HG03442 (cell line): ENCODE measurements around the gene KCNA4.
"Not testable (repeated sequence)": the region's sequence is repeated elsewhere in the genome, so short reads cannot be mapped to it uniquely, and the experiment has no call there.

Source experiments
- ATAC-seq: cut with Tn5 transposase; IDR thresholded peaks from one replicate; pipeline ENCODE4 v1.9.1; 2021; ENCODE audit warnings: mild to moderate bottlenecking, moderate library complexity; ENCODE audit not compliant: unreplicated experiment

KCNA4 gene

DNA sequence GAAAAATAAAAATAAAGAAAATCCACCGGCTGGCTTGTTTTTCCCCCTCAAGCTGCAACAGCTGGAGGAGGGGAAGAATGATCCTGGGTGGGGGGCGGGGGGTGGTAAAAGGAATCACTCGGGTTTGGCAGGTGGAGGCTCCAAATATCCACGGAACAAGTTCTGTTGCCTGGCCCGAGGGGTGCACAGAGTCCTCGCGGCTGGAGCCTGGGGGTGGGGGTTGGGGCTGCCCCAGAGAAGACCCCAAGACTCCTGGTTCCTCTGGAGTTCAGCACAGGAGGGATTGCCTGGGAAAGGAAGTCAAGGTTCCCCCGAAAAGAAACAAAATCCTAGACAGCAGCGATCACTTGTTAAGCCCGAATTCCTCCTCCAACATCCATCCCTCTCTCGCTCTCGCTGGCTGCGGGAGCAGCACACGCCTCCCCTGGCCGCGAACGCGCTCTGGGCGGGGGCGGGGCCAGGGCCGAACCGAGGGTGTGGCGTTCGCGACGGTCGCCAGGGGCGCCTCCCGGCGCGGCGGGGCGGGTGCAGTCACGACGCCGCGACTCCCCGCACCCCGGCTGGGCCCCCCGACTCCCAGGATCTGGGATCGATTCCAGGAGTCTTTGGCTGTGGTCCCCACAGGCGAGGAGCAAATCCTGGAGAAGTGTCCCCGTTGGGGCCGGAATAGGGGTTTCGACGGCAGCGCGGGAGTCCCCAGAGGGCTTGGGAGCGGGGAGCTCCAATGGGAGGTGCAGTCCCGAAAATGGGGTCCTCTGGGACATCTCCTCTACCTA, at the start of gene KCNA4:
KCNA4 (minus strand) TSS at position 443 of the 776 bp plus-strand sequence. CDS start 4,352 bp downstream, outside the sequence.
- ATAC-seq: no peak

GRCh38 chr11:30062103-30062502, 45.3 kb upstream of the KCNA4 start:
- no peak for ATAC-seq

DNA sequence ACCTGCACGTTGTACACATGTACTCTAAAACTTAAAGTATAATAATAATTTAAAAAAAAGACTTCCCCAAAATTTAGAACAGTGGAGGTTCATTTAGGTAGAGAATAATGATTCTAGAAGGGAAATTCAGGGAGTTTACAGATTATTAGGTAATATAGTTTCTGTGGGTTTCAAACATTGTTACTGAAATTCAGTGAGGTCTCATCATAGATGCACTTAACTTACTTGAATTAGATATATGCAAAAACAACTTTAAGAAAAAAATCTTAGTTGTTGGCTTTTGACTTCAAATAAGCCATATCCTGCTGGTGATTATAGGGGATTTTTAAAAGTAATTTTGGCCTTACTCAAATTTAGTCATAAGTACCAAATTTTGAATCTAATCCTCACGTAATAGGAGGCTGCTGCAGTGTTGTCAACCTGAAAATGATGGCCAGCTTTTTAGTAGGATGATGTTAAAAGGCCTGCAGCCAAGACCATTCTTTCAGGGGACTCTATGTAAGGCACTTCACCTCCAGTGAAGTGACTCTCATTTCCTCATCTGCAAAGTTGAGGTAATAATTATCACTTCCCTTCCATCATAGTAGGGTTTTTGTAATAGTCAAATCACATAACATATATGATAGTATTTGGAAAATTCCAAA, 42.5 kb upstream of the KCNA4 start:
- no peak for ATAC-seq

GRCh38 chr11:30049214-30049613, 32.4 kb upstream of the KCNA4 start:
- no peak for ATAC-seq

GRCh38 chr11:30046578-30046945, 29.7 kb upstream of the KCNA4 start:
- ATAC-seq: no peak

- no peak for ATAC-seq
Observed at GRCh38 chr11:30045921-30046577, 29.2 kb upstream of the KCNA4 start.

DNA sequence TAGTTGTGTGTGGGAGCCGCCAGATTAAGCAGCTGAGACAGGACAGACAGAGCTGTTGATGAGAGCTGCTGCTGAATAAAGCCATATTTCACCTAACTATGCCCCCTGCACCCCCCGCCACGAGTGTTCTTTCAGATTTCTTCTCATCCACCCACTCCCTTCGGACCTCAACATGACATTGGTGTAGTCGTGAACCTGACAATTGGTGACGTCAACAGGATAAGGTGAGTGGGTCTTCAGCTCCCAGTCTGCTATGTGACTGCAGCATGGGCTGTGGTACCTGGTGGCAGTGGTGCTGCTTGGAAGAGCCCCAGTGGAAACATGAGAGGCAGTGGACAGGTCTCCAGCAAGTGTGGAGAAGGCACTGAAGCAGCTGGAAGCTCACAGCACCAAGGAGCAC, 28.3 kb upstream of the KCNA4 start:
- no peak for ATAC-seq

DNA sequence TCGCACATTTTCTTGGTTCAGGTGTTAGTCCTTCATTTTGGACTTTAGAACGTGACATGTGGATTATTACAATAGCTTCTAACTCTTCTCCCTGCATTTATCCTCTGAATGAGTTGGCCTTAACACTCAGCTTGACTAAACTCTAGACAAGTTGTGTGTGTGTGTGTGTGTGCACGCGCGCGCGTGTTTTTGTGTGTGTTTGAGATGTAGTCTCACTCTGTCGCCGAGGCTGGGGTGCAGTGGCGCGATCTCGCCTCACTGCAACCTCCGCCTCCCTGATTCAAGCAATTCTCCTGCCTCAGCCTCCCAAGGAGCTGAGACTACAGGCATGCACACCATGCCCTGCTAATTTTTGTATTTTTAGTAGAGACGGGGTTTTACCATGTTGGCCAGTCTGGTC, 24.3 kb upstream of the KCNA4 start:
- ATAC-seq: no peak

GRCh38 chr11:30034746-30035145, 17.9 kb upstream of the KCNA4 start:
- ATAC-seq: not testable (repeated sequence)

DNA sequence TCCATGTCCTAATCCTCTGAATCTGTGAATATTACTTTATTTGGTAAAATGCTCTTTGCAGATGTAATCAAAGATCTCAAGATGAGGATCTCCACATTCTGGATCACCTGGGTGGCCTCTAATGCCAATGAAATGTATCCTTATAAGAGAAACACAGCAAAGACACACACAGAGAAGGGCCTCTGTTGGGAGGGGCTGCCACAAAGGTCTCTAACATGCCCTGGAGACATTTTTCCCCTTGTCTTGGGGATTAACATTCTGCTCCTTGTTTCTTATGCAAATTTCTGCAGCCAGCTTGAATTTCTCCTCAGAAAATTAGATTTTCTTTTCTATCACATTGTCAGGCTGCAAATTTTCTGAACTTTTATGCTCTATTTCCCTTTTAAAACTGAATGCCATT, 17.3 kb upstream of the KCNA4 start:
- ATAC-seq: not testable (repeated sequence)

DNA sequence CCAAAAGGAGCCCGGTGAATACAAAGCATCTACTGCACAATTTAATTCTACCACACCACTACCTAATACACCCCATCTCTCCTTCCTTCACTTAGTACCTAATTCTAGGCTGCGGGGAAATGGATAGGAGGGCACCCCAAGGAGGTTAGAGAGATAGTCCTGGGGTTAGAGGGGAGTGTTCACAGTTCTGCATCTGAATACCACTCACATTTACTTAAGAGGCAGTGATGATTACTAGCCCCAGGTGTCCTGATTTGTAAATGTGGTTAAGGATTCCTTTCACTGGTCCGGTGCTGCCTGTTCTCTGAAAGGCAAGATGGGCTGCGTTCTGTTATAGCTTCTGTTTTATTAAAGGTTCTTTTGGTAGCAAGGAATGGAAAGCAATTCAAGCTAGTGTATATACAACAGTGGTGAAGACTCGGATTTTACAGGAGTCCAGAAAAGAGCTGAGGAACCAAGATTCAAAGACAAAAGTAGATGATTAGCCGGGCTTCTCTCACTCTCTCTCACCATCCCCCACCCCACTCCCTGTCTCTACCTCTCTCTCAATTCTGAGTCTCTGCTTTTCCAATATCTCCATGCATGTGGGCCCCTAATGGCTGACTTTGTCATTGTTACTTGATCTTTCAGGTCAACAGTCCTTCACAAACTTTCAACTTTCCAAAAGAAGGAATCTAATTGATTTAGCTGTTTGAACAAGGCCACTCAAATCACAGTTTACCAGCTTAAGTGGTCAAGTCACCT, 8.7 kb upstream of the KCNA4 start:
- no peak for ATAC-seq

- no peak for ATAC-seq
Observed at GRCh38 chr11:30023074-30023473, 6.2 kb upstream of the KCNA4 start.

DNA sequence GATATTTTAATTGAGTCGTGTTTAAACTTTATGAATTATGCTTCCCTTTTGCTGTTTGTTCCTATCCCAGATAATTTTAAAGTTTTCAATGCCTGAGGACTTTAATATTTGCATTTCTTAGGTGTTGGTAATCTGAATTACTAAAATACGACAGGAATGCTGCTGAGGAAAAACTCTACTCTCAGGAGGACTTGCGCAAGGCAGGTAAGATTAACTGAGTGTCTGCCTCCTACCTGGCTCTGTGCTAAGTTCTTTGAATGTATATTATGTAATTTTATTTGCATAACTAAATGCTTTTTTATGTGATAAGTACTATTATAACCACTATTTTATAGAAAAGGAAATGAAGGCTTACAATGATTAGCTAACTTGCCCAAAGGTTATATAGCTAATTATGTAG, 2.7 kb upstream of the KCNA4 start:
- ATAC-seq: no peak

DNA sequence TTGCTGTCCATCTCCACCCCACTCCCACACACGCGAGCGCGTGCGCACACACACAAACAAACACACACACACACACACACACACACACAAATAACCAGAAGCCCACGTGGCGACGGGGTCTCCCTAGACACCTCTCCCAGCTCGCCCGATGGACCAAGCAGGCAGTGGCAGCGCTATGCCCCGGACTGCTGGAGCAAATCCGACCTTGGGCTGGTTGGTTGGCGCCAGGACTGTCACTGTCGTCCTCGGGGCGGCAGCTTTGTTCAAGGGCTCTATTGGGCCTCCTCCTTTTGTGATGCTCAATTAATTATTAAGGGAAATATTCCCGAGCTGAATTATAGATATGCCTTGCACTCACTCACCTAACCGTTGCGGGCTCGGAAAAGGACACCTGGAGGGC, 1.7 kb upstream of the KCNA4 start:
- ATAC-seq: no peak

GRCh38 chr11:30017445-30017895, 640 bp upstream of the KCNA4 start:
- ATAC-seq: no peak

DNA sequence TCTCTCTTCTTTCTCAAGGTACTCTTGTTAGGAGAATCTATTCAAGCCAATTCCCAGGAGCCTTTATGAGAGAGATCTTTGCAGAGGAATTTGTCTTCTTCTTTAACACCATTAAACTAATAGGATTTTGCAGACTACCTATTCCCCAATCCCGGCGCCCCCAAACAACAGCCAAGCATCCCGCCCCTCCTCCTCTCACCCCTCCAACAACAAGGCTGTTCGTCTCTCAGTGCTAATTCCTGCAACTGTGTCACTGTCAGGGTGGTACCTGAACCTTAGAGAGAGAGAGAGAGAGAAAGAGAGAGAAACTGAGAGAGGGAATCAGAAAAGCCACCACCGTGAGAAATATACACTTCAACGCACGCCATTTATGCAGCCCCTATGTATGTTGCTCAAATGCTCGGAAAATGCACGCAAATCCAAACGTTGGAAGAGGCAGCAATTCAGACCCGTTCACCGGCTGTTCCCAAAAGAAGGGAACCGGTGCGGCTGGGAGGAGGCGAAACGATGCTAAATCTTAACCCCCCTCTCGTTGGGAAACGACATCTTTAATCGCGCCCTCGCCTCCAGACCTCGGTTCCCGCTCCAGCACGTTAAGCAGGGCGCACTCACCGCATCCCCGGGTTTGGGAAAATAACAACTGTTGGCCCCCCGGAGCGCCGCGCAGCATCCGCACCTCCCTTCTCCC, 961 bp downstream of the KCNA4 start:
- no peak for ATAC-seq

DNA sequence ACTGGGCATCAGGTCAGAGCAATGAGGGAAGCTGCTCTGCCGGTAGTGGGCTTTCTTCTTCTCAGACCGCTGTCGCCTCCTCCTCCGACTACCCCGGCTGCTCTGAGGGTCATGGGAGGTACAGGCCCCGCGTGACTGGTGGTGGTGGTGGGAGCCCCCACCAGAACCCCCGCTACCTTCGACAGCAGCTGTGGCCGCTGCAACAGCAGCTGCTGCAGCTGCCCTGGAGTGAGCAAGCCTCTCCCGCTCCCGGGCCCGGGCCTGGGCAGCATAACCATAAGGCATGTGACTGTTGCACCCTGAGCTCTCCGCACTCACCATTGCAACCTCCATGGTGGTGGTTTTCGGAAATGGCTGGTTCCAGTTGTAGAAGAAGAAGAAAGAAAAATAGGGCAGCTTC, 4.5 kb downstream of the KCNA4 start:
- no peak for ATAC-seq

GRCh38 chr11:30009060-30009459, 7.8 kb downstream of the KCNA4 start:
- ATAC-seq: no peak

DNA sequence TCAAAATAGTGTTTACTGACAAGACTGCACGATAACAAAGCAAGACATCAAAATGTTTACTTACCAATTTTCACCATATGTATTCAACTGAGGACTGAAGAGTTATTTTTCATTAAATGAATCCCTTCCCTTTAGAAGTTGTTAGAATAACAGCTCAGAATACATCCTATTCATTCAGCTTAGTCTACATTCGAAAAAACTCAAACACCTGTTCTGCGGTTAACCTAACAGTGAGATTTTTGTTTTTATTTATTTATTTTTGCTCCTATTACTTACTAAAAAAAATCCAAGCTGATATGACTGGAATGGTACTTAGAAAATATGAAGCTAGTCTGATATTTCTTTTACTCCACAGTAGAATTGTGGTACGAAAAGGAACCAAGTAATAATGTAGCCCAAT, 10.0 kb downstream of the KCNA4 start:
- ATAC-seq: no peak

DNA sequence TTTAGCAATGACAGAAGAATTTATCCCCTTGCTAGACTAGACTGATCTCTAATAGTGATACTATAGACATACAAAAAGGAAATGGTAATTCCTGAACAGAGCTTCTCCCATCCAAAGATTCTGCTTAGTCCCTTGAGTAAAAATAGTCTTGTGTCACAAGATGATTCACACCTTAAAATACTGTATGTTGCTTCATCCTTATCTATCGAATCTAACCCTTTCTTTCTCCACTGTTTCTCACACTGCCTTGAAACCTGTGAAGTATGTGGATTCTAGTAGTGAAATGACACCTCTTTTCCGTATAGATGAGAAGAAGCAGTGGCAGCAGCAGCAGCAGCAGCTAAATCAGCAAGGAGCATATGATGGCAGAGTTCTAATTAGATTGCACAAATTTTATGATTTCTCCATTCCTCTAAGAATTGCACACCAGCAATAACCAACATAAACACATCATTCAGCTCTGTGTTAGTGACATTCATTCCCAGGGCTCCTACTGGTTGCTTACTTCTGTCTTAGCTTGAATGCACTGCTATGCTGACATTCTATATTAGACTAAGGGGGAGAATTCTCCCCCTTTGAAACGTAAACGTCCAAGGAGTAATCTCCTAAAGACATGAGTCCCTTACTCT, 14.6 kb downstream of the KCNA4 start:
- ATAC-seq: no peak
